ENCODE results near the gene OPTC.

The OPTC gene

GRCh38 chr1:203544485-203544884 is 50.5 kb downstream of the OPTC start:
- Histone ChIP-seq H3K27me3 (replicated peaks; ENCODE audit: insufficient read depth, low read length) (no peaks in the 10 kb centered on the region), H3K79me2 (ENCODE audit: low read length) (no peaks in the 10 kb centered on the region), H3K9ac (ENCODE audit: low read length) (no peak overlapping the region), H4K20me1 (ENCODE audit: insufficient read depth, low read length) (no peaks in the 10 kb centered on the region), H3K4me1 (ENCODE audit: low read length) (no peaks in the 10 kb centered on the region), H3K4me2 (ENCODE audit: low read depth, low read length) (no peak overlapping the region), H3F3A (ENCODE audit: insufficient read depth, low read length) (no peaks in the 10 kb centered on the region), H2AFZ (ENCODE audit: low read length) (no peak overlapping the region), H3K27ac (ENCODE audit: low read length) (no peak overlapping the region), H3K9me3 (replicated peaks; ENCODE audit: insufficient read depth, low read length) (no peaks in the 10 kb centered on the region), H3K4me3 (ENCODE audit: low read length) (no peak overlapping the region), H3K36me3 (replicated peaks; ENCODE audit: insufficient read depth, low read length) (no peaks in the 10 kb centered on the region), H3K9me2 (replicated peaks; ENCODE audit: insufficient read depth, low read length) (no peaks in the 10 kb centered on the region)
- TF ChIP-seq EZH2 (optimal IDR thresholded peaks at IDR 0.05; ENCODE audit: low read depth, low read length) (no peak), CTCF (IDR thresholded peaks at IDR 0.05; ENCODE audit: low read length) (no peak), EZH2phosphoT487 (IDR thresholded peaks at IDR 0.05; ENCODE audit: low read length) (no peak)
- no peak for DNase-seq

GRCh38 chr1:203544978-203545816 is 51.2 kb downstream of the OPTC start:
- Histone ChIP-seq H3K27ac (ENCODE audit: low read length) (no peak overlapping the region), H3F3A (ENCODE audit: insufficient read depth, low read length) (no peaks in the 10 kb centered on the region), H3K4me2 (ENCODE audit: low read depth, low read length) (no peak overlapping the region), H4K20me1 (ENCODE audit: insufficient read depth, low read length) (no peaks in the 10 kb centered on the region), H3K79me2 (ENCODE audit: low read length) (no peaks in the 10 kb centered on the region), H3K4me1 (ENCODE audit: low read length) (no peaks in the 10 kb centered on the region), H3K9me2 (replicated peaks; ENCODE audit: insufficient read depth, low read length) (no peaks in the 10 kb centered on the region), H3K4me3 (ENCODE audit: low read length) (no peak overlapping the region), H3K36me3 (replicated peaks; ENCODE audit: insufficient read depth, low read length) (no peaks in the 10 kb centered on the region), H2AFZ (ENCODE audit: low read length) (no peak overlapping the region), H3K9ac (ENCODE audit: low read length) (no peak overlapping the region), H3K27me3 (replicated peaks; ENCODE audit: insufficient read depth, low read length) (no peaks in the 10 kb centered on the region), H3K9me3 (replicated peaks; ENCODE audit: insufficient read depth, low read length) (no peaks in the 10 kb centered on the region)
- TF ChIP-seq EZH2 (optimal IDR thresholded peaks at IDR 0.05; ENCODE audit: low read depth, low read length): no peak
- no peak for TF ChIP-seq EZH2phosphoT487 (IDR thresholded peaks at IDR 0.05; ENCODE audit: low read length)
- no peak for TF ChIP-seq CTCF (IDR thresholded peaks at IDR 0.05; ENCODE audit: low read length)
- no peak for DNase-seq

- H3K79me2 ChIP-seq (ENCODE audit: low read length): no peaks in the 10 kb centered on the region
- no peak overlapping the region for H3K4me3 ChIP-seq (ENCODE audit: low read length)
- H3K9me3 ChIP-seq (replicated peaks; ENCODE audit: insufficient read depth, low read length): no peaks in the 10 kb centered on the region
- H3K27ac ChIP-seq (ENCODE audit: low read length): no peak overlapping the region
- H3F3A ChIP-seq (ENCODE audit: insufficient read depth, low read length): no peaks in the 10 kb centered on the region
- no peaks in the 10 kb centered on the region for H3K36me3 ChIP-seq (replicated peaks; ENCODE audit: insufficient read depth, low read length)
- TF ChIP-seq CTCF (IDR thresholded peaks at IDR 0.05; ENCODE audit: low read length) (no peak), EZH2phosphoT487 (IDR thresholded peaks at IDR 0.05; ENCODE audit: low read length) (no peak), EZH2 (optimal IDR thresholded peaks at IDR 0.05; ENCODE audit: low read depth, low read length) (no peak)
- no peaks in the 10 kb centered on the region for H3K4me1 ChIP-seq (ENCODE audit: low read length)
- no peaks in the 10 kb centered on the region for H4K20me1 ChIP-seq (ENCODE audit: insufficient read depth, low read length)
- H3K9me2 ChIP-seq (replicated peaks; ENCODE audit: insufficient read depth, low read length): no peaks in the 10 kb centered on the region
- H3K4me2 ChIP-seq (ENCODE audit: low read depth, low read length): no peak overlapping the region
- no peak for DNase-seq
- no peak overlapping the region for H2AFZ ChIP-seq (ENCODE audit: low read length)
- no peaks in the 10 kb centered on the region for H3K27me3 ChIP-seq (replicated peaks; ENCODE audit: insufficient read depth, low read length)
- H3K9ac ChIP-seq (ENCODE audit: low read length): no peak overlapping the region
Observed at GRCh38 chr1:203546274-203546673, 52.3 kb downstream of the OPTC start.
